Activated CD8-positive, alpha-beta T cell treated with anti-CD3 and anti-CD28 coated beads for 36 hours (primary cell): ENCODE measurements around the gene ZNF77. TPM values are rescaled to one million over a fixed set of nuclear protein-coding genes. Genes with fewer than 3 reads are reported as not detected.
"Not testable (repeated sequence)": the region's sequence is repeated elsewhere in the genome, so short reads cannot be mapped to it uniquely, and the experiment has no call there.

ENCODE experiments used
- ATAC-seq: fragments of 200-7000 bp; cut with Tn5 transposase; one replicate; pipeline ENCODE4 v1.10.0; 2021; ENCODE audit warnings: mild to moderate bottlenecking, moderate library complexity
- CTCF ChIA-PET: fragments of 350-600 bp; sonication (Branson Sonifier 250); formaldehyde crosslinking; loops from one replicate; lab custom pipeline; 2021; ENCODE audit warnings: antibody characterized with exemption; lab: Charles Lee
- POLR2A ChIA-PET: fragments of 350-600 bp; sonication (Branson Sonifier 250); formaldehyde crosslinking; loops from one replicate; lab custom pipeline; 2021; ENCODE audit warnings: antibody characterized with exemption; lab: Charles Lee
- DNase-seq: peaks from one replicate; pipeline ENCODE4 v3.0.0-alpha.2; 2020
- H3K27ac Mint-ChIP-seq: one replicate; pipeline ENCODE4 v1.8.0; 2021; ENCODE audit warnings: mild to moderate bottlenecking, mixed read lengths
- H3K27me3 Mint-ChIP-seq: one replicate; pipeline ENCODE4 v1.8.0; 2021; ENCODE audit warnings: mixed read lengths
- H3K36me3 Mint-ChIP-seq: one replicate; pipeline ENCODE4 v1.8.0; 2021; ENCODE audit warnings: low read depth, mixed read lengths
- H3K4me1 Mint-ChIP-seq: one replicate; pipeline ENCODE4 v1.8.0; 2021; ENCODE audit warnings: low read depth, mixed read lengths
- H3K4me3 Mint-ChIP-seq: one replicate; pipeline ENCODE4 v1.8.0; 2021; ENCODE audit warnings: mild to moderate bottlenecking, moderate library complexity, mixed read lengths
- H3K9me3 Mint-ChIP-seq: one replicate; pipeline ENCODE4 v1.8.0; 2021; ENCODE audit warnings: mixed read lengths
- intact Hi-C: fragments of 100-400 bp; cut with micrococcal nuclease; formaldehyde crosslinking; loops from one replicate; pipeline ENCODE4 v1.10.0; 2022
- total RNA-seq, 2 experiments: library from RNA; stranded (reverse); gene quantifications; one replicate each; pipeline ENCODE4 v1.2.3, GENCODE V29; 2021
- TF ChIP-seq, protein P1 (sequence below): fragments of 200-600 bp; IDR thresholded peaks from one replicate; pipeline ENCODE4 v1.8.0; 2022; ENCODE audit warnings: antibody characterized with exemption, mild to moderate bottlenecking

Gene ZNF77
- total RNA-seq, 2 experiments from 2014 or later, result 2.6 to 2.8 TPM

DNA sequence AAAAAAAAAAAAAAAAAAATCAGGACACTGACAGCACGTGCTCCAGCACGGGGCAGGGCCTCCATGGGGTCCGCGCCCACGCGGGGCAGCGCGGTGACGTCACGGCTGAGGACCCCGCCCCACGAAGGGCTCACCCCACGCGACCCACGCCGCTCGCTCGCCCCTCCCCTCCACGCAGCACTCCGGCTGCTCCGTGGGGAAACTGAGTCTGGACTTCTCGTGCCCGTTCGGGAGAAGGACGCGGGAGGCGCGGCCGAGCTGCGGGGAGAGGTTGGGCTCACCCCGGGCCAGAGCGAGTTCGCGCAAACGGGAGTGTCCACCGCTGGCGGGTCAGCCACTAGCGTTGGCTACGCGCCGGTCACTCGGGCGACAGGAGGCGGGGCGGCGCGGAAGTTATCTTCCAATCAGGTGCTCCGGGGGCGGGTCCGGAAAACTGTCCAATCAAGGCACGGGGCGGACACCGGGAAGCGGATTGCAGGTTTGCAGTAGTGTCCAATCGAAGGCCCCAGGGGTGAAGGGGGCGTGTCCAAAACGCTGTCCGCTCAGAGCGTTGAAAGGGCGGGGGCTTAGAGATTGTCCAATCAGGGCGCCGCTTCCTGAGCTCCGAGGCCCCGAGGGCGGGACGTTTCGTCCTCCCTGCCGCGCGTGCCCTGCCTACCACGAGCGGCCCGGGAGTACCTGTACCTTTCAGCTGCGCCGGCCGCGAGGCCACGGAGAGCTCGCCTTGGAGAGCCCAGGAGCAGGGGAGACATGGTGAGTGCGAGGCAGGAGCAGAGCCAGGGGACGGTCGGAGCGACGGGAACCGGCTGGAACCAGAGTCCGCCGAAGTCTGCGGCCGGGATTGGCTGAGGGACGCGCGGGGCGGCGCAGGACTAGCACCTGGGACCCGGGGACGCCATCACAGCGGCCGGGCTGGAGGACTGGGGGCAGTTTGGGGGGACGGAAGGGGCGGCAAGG lies 44.2 kb downstream of the ZNF77 start, which contains the start of gene ZNF57:
TSS of gene ZNF57 (plus strand) at position 633 of the 957 bp plus-strand sequence. CDS start at position 751, 118 bp downstream.
- ChIA-PET CTCF (interaction anchor here (0.7 to 1.9 kb wide), 5 partner anchors 23 to 252 kb away, joined by 3 to 6 read pairs (median 5); partner anchors contain the start of gene ZNF555), POLR2A (interaction anchor here (1.0 to 1.1 kb wide), 2 partner anchors 199 to 424 kb away, joined by 3 to 4 read pairs; no protein-coding TSS in a partner anchor)
- Mint-ChIP-seq H3K4me3 (peak within 1 kb of the TSS; percentile 96), H3K27me3 (no peaks in the 10 kb centered on the region), H3K27ac (peak within 1 kb of the TSS; percentile 96), H3K4me1 (peaks cover 21% of the 10 kb centered on the region), H3K9me3 (peaks cover 13% of the 10 kb centered on the region), H3K36me3 (peaks cover 4% of the 10 kb centered on the region)
- ATAC-seq (peak; percentile 99), DNase-seq (peak; percentile 100)
- intact Hi-C loops, result no loop called here
- TF ChIP-seq, protein P1, sequence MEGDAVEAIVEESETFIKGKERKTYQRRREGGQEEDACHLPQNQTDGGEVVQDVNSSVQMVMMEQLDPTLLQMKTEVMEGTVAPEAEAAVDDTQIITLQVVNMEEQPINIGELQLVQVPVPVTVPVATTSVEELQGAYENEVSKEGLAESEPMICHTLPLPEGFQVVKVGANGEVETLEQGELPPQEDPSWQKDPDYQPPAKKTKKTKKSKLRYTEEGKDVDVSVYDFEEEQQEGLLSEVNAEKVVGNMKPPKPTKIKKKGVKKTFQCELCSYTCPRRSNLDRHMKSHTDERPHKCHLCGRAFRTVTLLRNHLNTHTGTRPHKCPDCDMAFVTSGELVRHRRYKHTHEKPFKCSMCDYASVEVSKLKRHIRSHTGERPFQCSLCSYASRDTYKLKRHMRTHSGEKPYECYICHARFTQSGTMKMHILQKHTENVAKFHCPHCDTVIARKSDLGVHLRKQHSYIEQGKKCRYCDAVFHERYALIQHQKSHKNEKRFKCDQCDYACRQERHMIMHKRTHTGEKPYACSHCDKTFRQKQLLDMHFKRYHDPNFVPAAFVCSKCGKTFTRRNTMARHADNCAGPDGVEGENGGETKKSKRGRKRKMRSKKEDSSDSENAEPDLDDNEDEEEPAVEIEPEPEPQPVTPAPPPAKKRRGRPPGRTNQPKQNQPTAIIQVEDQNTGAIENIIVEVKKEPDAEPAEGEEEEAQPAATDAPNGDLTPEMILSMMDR, result no peak

DNA sequence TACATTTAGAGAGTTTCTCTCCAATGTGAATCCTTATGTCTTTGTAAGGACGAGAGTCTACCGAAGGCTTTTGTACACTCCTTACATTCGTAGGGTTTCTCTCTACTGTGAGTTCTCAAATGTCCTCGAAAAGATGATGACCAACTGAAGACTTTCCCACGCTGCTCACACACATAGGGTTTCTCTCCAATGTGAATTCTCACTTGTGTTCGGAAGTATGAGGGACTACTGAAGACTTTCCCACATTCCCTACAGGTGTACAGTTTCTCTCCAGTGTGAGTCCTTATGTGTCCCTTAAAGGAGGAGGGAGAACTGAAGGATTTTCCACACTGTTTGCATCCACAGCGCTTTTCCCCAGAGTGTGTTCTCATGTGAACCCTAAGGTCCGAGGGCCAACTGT lies 48.1 kb downstream of the ZNF77 start:
- intact Hi-C loops, result no loop called here
- POLR2A ChIA-PET, result no interaction called here
- CTCF ChIA-PET, result interaction anchor here (1.8 kb wide), 1 partner anchor 9 kb away, joined by 8 read pairs; no protein-coding TSS in a partner anchor
- H3K36me3 Mint-ChIP-seq, result peaks cover 4% of the 10 kb centered on the region
- no peak overlapping the region for H3K27ac Mint-ChIP-seq
- peaks cover 7% of the 10 kb centered on the region for H3K4me1 Mint-ChIP-seq
- TF ChIP-seq, protein P1, result no peak
- H3K9me3 Mint-ChIP-seq, result peaks cover 13% of the 10 kb centered on the region
- DNase-seq (no peak), ATAC-seq (no peak)
- H3K27me3 Mint-ChIP-seq, result peaks cover 1% of the 10 kb centered on the region
- H3K4me3 Mint-ChIP-seq, result no peak overlapping the region

DNA sequence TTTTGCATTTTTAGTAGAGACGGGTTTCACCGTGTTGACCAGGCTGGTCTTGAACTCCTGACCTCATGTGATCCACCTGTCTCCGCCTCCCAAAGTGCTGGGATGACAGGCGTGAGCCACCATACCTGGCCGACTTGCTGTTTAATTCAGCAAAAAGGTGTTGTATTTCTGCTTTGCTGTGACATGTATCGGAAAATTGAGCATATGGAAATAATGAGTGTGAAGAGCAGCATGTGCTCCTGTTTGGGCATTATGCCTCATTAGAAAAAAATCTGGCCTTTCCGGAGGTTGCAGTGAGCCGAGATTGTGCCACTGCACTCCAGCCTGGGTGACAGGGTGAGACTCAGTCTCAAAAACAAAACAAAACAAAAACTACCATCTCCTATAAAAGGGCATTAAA lies 54.2 kb downstream of the ZNF77 start:
- intact Hi-C loops, DNase-seq, H3K4me3 Mint-ChIP-seq, H3K27ac Mint-ChIP-seq, H3K9me3 Mint-ChIP-seq, ATAC-seq, H3K27me3 Mint-ChIP-seq, POLR2A ChIA-PET, H3K36me3 Mint-ChIP-seq: not testable (repeated sequence)
- CTCF ChIA-PET, result interaction anchor here (1.0 kb wide), 1 partner anchor 187 kb away, joined by 3 read pairs; no protein-coding TSS in a partner anchor
- H3K4me1 Mint-ChIP-seq, result peaks cover 11% of the 10 kb centered on the region

DNA sequence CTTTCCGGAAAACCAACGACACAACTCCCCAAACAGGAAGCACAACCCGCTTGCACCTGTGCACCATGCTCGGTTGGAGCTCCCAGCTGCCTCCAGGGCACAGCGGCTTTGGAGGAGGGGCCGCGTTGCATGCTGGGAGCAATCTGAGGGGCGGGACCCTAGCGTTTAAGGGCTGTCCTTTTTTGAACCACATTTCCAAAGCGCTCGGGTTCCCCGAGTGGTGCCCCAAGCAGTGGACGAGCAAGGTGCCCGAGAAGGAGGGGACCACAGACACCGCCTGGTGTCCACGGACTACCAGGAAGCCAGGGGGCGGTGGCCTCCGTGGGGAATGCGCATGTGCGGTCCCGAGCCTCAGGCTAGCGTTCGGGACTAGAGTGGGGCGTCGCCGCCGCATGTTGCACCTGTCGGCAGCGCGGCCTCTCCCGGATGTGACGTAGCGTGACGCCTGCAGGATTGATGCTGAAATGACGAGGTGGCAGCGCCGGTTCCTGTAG lies 56.0 kb downstream of the ZNF77 start:
- intact Hi-C loops, result no loop called here
- ATAC-seq, result peak; percentile 74
- ChIA-PET CTCF (interaction anchor here (0.8 to 2.1 kb wide), 5 partner anchors 35 to 350 kb away, joined by 3 to 12 read pairs (median 3); partner anchors contain the start of gene ZNF554), POLR2A (interaction anchor here (1.1 kb wide), 1 partner anchor 24 kb away, joined by 3 read pairs; no protein-coding TSS in a partner anchor)
- Mint-ChIP-seq H3K36me3 (no peaks in the 10 kb centered on the region), H3K4me3 (peak overlapping the region; percentile 38), H3K4me1 (peaks cover 11% of the 10 kb centered on the region), H3K27me3 (peaks cover 3% of the 10 kb centered on the region), H3K27ac (peak overlapping the region; percentile 49), H3K9me3 (no peaks in the 10 kb centered on the region)
- TF ChIP-seq, protein P1, result no peak
- peak; percentile 54 for DNase-seq

DNA sequence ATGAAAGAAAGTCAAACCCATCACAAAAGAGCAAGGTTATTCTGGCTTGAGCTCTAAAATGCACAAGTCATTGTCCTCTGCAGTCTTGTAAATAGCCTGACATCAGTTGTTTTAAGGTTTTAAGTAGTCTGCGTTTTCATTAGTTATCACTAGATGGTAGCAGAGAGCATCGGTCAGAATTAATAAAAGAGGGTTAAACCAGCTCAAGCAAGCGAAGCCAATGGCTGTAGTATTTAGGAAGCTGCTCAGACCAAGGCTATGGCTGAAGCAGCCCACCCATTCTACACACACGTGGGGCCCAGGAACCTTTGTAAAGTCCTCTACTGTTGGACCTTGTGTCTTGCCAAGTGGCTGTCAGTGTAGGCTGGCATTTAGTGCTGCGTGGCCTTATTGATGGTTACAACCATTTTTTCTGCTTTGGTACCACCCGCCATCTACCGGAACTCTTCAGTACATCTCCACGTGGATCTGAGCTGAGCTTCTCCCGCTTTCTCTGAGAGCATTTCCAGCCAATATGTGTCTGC lies 57.3 kb downstream of the ZNF77 start:
- Mint-ChIP-seq H3K27me3 (peaks cover 3% of the 10 kb centered on the region), H3K4me1 (peaks cover 11% of the 10 kb centered on the region), H3K27ac (no peak overlapping the region), H3K4me3 (no peak overlapping the region), H3K36me3 (no peaks in the 10 kb centered on the region), H3K9me3 (no peaks in the 10 kb centered on the region)
- peak; percentile 69 for ATAC-seq
- TF ChIP-seq, protein P1, result peak; percentile 76
- POLR2A ChIA-PET, result no interaction called here
- CTCF ChIA-PET, result interaction anchor here (0.6 to 2.1 kb wide), 28 partner anchors 9 to 349 kb away, joined by 3 to 15 read pairs (median 4); partner anchors contain the start of genes ZNF556 and ZNF77
- intact Hi-C loops, result no loop called here
- DNase-seq, result no peak
